Stomach (tissue), 9 donors: ENCODE results near the gene RPL36A. TPM values are rescaled to one million over a fixed set of nuclear protein-coding genes. Genes with fewer than 3 reads are reported as not detected.

Experiments
- DNase-seq, 2 donors: peaks; one replicate each; pipeline versions ENCODE4 v3.0.0 to v3.0.0-alpha.2; 2013 to 2019
- H3K27ac ChIP-seq, 5 donors: fragments of 200-600 bp in 4 of 5; sonication (generic) in 4 of 5; one replicate each; pipeline ENCODE4 v1.5.1; 2013 to 2019; ENCODE audit warnings: mild to moderate bottlenecking in 1 of 5, moderate library complexity in 1 of 5
- H3K27me3 ChIP-seq, 3 donors: fragments of 200-600 bp; sonication (generic); one replicate each; pipeline ENCODE4 v1.5.1; 2017 to 2019; ENCODE audit warnings: mixed run types in 1 of 3
- H3K36me3 ChIP-seq, 4 donors: fragments of 200-600 bp; sonication (generic); 1 replicate in 3 of 4; 2 replicates in 1 of 4; pipeline ENCODE4 v1.5.1; 2016 to 2019
- H3K4me1 ChIP-seq, 4 donors: fragments of 200-600 bp; sonication (generic); one replicate each; pipeline ENCODE4 v1.5.1; 2016 to 2019
- H3K4me3 ChIP-seq, 4 donors: fragments of 200-600 bp; sonication (generic) in 3 of 4; one replicate each; pipeline ENCODE4 v1.5.1; 2016 to 2019; ENCODE audit warnings: mild to moderate bottlenecking in 1 of 4
- H3K9me3 ChIP-seq, 4 donors: fragments of 200-600 bp; sonication (generic); one replicate each; pipeline ENCODE4 v1.5.1; 2016 to 2019
- EP300 ChIP-seq: sonication (generic); formaldehyde crosslinking; IDR thresholded peaks from one replicate; pipeline ENCODE4 v1.6.1; 2017; ENCODE audit warnings: antibody characterized with exemption
- POLR2A ChIP-seq, 4 donors: fragments of 450-650 bp; IDR thresholded peaks; one replicate each; pipeline ENCODE4 v1.6.1; 2016; ENCODE audit warnings: antibody characterized with exemption in 4 of 4, control low read depth in 2 of 4, mild to moderate bottlenecking in 1 of 4, moderate library complexity in 1 of 4
- POLR2AphosphoS5 ChIP-seq, 3 donors: sonication (generic); formaldehyde crosslinking; IDR thresholded peaks; one replicate each; pipeline ENCODE4 v1.6.1; 2016; ENCODE audit warnings: antibody characterized with exemption in 3 of 3
- WGBS, 5 donors: extraction: QIAGEN DNeasy Blood & Tissue Kit in 3 of 5; methylation state at CpG; one replicate each; pipeline versions ENCODE4 v1.1.5 to v1.1.7; 2013 to 2018; 5-methylcytosine and 5-hydroxymethylcytosine counted together
- intact Hi-C: fragments of 100-400 bp; cut with DNase I; formaldehyde crosslinking; loops from one replicate; pipeline ENCODE4 v1.15.1; 2023; ENCODE audit warnings: low total_unique reads
- polyA plus RNA-seq, 3 donors: library from polyadenylated mRNA; stranded (reverse); fragments of 200-250 nt; gene quantifications; one replicate each; pipeline ENCODE4 v1.2.3, GENCODE V29; 2013
- total RNA-seq, 5 donors: library from RNA; depleted of rRNA; stranded (reverse); fragments of >200 nt; gene quantifications; one replicate each; pipeline versions ENCODE4 v1.1.0 to v1.2.3, GENCODE V29; 2014 to 2016
- TF ChIP-seq, protein P1 (sequence below), 7 experiments: fragments of 450-650 bp in 4 of 7; fragments of 200-600 bp in 3 of 7; sonication (generic) in 3 of 7; IDR thresholded peaks; one replicate each; pipeline ENCODE4 v1.5.1; 2016 to 2019; ENCODE audit warnings: antibody characterized with exemption in 7 of 7, control low read depth in 2 of 7, mild to moderate bottlenecking in 1 of 7
- donor health status: healthy with polysubstance abuse.
- donor health status: Bipolar disorder and iron deficiency.
- donor health status: healthy.

The RPL36A gene
- total and polyA plus RNA-seq, 8 donors = 555 to 3,486 (median 1,075) TPM

DNA sequence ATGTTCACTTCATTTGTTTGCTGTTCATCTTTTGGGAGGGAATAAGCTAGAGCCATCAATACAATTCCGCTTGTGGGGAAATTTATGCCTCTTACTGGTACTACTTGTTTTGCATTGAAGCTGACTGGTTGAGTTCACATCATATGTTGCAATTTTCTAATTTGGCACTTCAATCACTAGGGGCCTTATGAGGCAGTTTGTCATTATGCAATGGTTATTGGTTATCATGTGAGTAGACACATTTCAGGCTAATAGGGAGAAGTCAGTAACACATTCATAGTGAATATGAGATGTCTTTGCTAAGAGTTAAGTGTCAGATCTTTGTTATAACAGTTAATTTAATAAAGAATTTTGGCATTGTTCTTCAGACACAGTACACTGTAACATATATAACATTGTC, 5.0 kb downstream of the RPL36A start:
- intact Hi-C loops = no loop called here
- WGBS, 5 donors = 79 to 100% (median 88%) methylated on average over 1 of the region's 1 CpG
- H3K27ac ChIP-seq = no peak overlapping the region
- peaks cover 0 to 22% (median 14%) of the 10 kb centered on the region in 4 donors for H3K36me3 ChIP-seq
- no peaks in the 10 kb centered on the region for H3K9me3 ChIP-seq
- peaks cover 0 to 4% (median 0%) of the 10 kb centered on the region in 3 donors for H3K27me3 ChIP-seq
- no peak overlapping the region for H3K4me3 ChIP-seq
- H3K4me1 ChIP-seq = peaks cover 0 to 13% (median 3%) of the 10 kb centered on the region in 4 donors
- TF ChIP-seq, protein P1, sequence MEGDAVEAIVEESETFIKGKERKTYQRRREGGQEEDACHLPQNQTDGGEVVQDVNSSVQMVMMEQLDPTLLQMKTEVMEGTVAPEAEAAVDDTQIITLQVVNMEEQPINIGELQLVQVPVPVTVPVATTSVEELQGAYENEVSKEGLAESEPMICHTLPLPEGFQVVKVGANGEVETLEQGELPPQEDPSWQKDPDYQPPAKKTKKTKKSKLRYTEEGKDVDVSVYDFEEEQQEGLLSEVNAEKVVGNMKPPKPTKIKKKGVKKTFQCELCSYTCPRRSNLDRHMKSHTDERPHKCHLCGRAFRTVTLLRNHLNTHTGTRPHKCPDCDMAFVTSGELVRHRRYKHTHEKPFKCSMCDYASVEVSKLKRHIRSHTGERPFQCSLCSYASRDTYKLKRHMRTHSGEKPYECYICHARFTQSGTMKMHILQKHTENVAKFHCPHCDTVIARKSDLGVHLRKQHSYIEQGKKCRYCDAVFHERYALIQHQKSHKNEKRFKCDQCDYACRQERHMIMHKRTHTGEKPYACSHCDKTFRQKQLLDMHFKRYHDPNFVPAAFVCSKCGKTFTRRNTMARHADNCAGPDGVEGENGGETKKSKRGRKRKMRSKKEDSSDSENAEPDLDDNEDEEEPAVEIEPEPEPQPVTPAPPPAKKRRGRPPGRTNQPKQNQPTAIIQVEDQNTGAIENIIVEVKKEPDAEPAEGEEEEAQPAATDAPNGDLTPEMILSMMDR (IDR thresholded peaks at IDR 0.05) = no peak
- TF ChIP-seq POLR2A (IDR thresholded peaks at IDR 0.05) = no peak
- no peak for TF ChIP-seq EP300
- TF ChIP-seq POLR2AphosphoS5 (IDR thresholded peaks at IDR 0.05) = no peak
- DNase-seq = no peak

DNA sequence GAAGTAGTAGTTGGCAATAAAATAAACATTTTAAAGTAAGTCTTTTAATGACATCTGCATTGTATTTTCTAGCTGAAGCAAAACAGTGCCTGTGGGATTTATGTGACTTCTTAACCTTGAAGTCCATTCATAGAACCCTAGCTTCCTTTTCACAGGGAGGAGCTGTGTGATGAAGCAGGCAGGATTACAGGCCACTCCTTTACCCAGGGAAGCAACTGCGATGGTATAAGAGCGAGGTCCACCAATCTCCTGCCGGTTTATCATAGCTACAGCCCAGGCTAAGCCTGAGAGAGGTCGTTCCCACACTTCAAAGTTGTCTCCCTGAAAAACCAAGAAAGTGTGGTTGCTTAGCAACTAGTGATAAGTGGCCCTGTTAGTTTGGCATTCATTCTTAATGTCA, 7.0 kb downstream of the RPL36A start:
- intact Hi-C loops = no loop called here
- Histone ChIP-seq H3K9me3 (no peaks in the 10 kb centered on the region), H3K36me3 (peaks cover 0 to 36% (median 31%) of the 10 kb centered on the region in 4 donors), H3K4me3 (no peak overlapping the region), H3K4me1 (peaks cover 0 to under 1% (median 0%) of the 10 kb centered on the region in 4 donors), H3K27ac (no peak overlapping the region), H3K27me3 (peaks cover 0 to 4% (median 0%) of the 10 kb centered on the region in 3 donors)
- no peak for DNase-seq
- 21 to 37% (median 29%) methylated on average over 4 of the region's 4 CpGs for whole genome bisulfite sequencing, 5 donors
- TF ChIP-seq, protein P1 (IDR thresholded peaks at IDR 0.05) = no peak
- TF ChIP-seq POLR2A (IDR thresholded peaks at IDR 0.05) (no peak), EP300 (no peak)

DNA sequence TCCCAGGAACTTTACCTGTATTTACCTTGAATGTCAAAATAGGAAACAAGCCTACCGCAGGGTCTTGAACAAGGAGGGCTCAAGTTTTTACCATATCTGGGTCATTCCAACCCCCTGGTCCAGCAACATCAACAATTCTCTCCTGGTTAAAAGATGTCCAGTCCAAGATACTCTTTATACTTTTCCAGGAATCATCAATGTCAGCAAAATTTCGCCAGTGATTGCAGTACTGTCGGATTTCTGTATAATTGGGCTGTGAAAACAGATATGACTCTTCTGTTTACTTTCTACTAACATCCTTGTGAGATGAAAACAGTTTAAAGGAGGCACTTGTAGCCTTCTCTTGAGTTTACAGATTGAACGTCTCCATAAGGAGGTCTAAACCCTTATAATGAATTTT, 7.9 kb downstream of the RPL36A start:
- no peak for DNase-seq
- intact Hi-C loops = no loop called here
- TF ChIP-seq EP300 (no peak), POLR2A (IDR thresholded peaks at IDR 0.05) (no peak), POLR2AphosphoS5 (IDR thresholded peaks at IDR 0.05) (no peak)
- TF ChIP-seq, protein P1 (IDR thresholded peaks at IDR 0.05) = no peak
- H3K4me3 ChIP-seq = no peak overlapping the region
- no peak overlapping the region for H3K27ac ChIP-seq
- H3K27me3 ChIP-seq = peaks cover 0 to 4% (median 0%) of the 10 kb centered on the region in 3 donors
- 63 to 94% (median 85%) methylated on average over 4 of the region's 4 CpGs for WGBS, 5 donors
- H3K36me3 ChIP-seq = peaks cover 0 to 41% (median 28%) of the 10 kb centered on the region in 4 donors
- no peaks in the 10 kb centered on the region for H3K9me3 ChIP-seq
- no peaks in the 10 kb centered on the region for H3K4me1 ChIP-seq

DNA sequence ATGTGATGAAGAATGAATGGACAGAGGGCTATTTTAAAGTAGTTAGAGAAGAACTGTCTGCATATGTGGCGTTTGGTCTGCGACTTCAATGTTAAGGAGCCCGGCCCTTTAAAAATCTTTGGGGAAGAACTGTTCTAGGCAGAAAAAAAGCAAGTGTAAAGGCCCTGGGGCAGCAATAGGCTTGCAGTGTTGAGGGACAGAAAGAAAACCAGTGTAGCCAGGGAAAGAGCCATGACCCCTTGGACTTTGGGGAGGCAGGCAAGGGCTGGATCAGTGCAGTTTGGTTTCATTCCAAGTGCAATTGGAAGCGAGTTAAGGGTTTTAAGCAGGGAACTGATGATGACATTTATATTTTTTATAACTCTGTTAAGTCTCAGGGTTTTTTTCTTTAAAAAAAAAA, 9.0 kb downstream of the RPL36A start:
- no peaks in the 10 kb centered on the region for H3K4me1 ChIP-seq
- no peak overlapping the region for H3K27ac ChIP-seq
- no peaks in the 10 kb centered on the region for H3K9me3 ChIP-seq
- peaks cover 0 to 41% (median 26%) of the 10 kb centered on the region in 4 donors for H3K36me3 ChIP-seq
- no peak overlapping the region for H3K4me3 ChIP-seq
- WGBS, 5 donors = 83 to 94% (median 88%) methylated on average over 4 of the region's 4 CpGs
- no peak for DNase-seq
- TF ChIP-seq EP300 (no peak), POLR2AphosphoS5 (IDR thresholded peaks at IDR 0.05) (no peak), POLR2A (IDR thresholded peaks at IDR 0.05) (no peak)
- TF ChIP-seq, protein P1 (IDR thresholded peaks at IDR 0.05) = no peak
- peaks cover 0 to 4% (median 0%) of the 10 kb centered on the region in 3 donors for H3K27me3 ChIP-seq
- intact Hi-C loops = no loop called here
